ENCODE data around the gene LCN12. TPM values are rescaled to one million over a fixed set of nuclear protein-coding genes. Genes with fewer than 3 reads are reported as not detected.

The LCN12 gene
- total RNA-seq, 2 donors from 2014 or later, result 0.27 TPM; not detected in 1

GRCh38 chr9:136978073-136978864, 26.2 kb downstream of the LCN12 start:
- no peak for DNase-seq (ENCODE audit: low spot score)
- peaks cover 0 to 10% of the 10 kb centered on the region in 2 donors for H3K4me1 ChIP-seq (ENCODE audit: control insufficient read depth in 1 of 2, low read depth in 2 of 2)
- no peak for TF ChIP-seq CTCF (IDR thresholded peaks at IDR 0.05)
- H3K9me3 ChIP-seq, result no peaks in the 10 kb centered on the region
- no peaks in the 10 kb centered on the region for H3K27me3 ChIP-seq (replicated peaks; ENCODE audit: insufficient read depth)
- peak overlapping the region; percentile 75 for H3K4me3 ChIP-seq
- no peaks in the 10 kb centered on the region for H3K36me3 ChIP-seq
- no peak for ATAC-seq (ENCODE audit: insufficient number of reproducible peaks, low FRiP score, low read depth)
- H3K27ac ChIP-seq, result no peak overlapping the region

- Histone ChIP-seq H3K27ac (no peak overlapping the region), H3K4me1 (ENCODE audit: control insufficient read depth in 1 of 2, low read depth in 2 of 2) (peaks cover 0 to 10% of the 10 kb centered on the region in 2 donors), H3K36me3 (no peaks in the 10 kb centered on the region), H3K4me3 (no peak overlapping the region), H3K27me3 (replicated peaks; ENCODE audit: insufficient read depth) (no peaks in the 10 kb centered on the region), H3K9me3 (no peaks in the 10 kb centered on the region)
- ATAC-seq (ENCODE audit: insufficient number of reproducible peaks, low FRiP score, low read depth) (no peak), DNase-seq (ENCODE audit: low spot score) (no peak)
- no peak for TF ChIP-seq CTCF (IDR thresholded peaks at IDR 0.05)
Measured at GRCh38 chr9:136978865-136979544, 26.9 kb downstream of the LCN12 start.

GRCh38 chr9:136979769-136980587, 27.9 kb downstream of the LCN12 start:
- Histone ChIP-seq H3K27me3 (replicated peaks; ENCODE audit: insufficient read depth) (peaks cover 3% of the 10 kb centered on the region), H3K4me3 (no peak overlapping the region), H3K9me3 (no peaks in the 10 kb centered on the region), H3K36me3 (no peaks in the 10 kb centered on the region), H3K27ac (no peak overlapping the region), H3K4me1 (ENCODE audit: control insufficient read depth in 1 of 2, low read depth in 2 of 2) (peaks cover 0 to 12% of the 10 kb centered on the region in 2 donors)
- ATAC-seq (ENCODE audit: insufficient number of reproducible peaks, low FRiP score, low read depth), result no peak
- DNase-seq (ENCODE audit: low spot score), result no peak
- no peak for TF ChIP-seq CTCF (IDR thresholded peaks at IDR 0.05)

- Histone ChIP-seq H3K27ac (no peak overlapping the region), H3K4me1 (ENCODE audit: control insufficient read depth in 1 of 2, low read depth in 2 of 2) (peaks cover 0 to 17% of the 10 kb centered on the region in 2 donors), H3K27me3 (replicated peaks; ENCODE audit: insufficient read depth) (peaks cover 8% of the 10 kb centered on the region)
Measured at GRCh38 chr9:136980669-136981478, 28.8 kb downstream of the LCN12 start.

More at GRCh38 chr9:136980669-136981478, 28.8 kb downstream of the LCN12 start:
- H3K4me3 ChIP-seq, result no peak overlapping the region
- no peak for TF ChIP-seq CTCF (IDR thresholded peaks at IDR 0.05)
- no peaks in the 10 kb centered on the region for H3K36me3 ChIP-seq
- DNase-seq (ENCODE audit: low spot score) (no peak), ATAC-seq (ENCODE audit: insufficient number of reproducible peaks, low FRiP score, low read depth) (no peak)
- no peaks in the 10 kb centered on the region for H3K9me3 ChIP-seq
